Thymus (tissue), 14 donors: Measurements from ENCODE around the gene TAC4. TPM values are rescaled to one million over a fixed set of nuclear protein-coding genes. Genes with fewer than 3 reads are reported as not detected.

ENCODE experiments used
- DNase-seq, 9 donors: peaks; one replicate each; pipeline ENCODE4 v3.0.0-alpha.2; 2013; ENCODE audit warnings: low spot score in 9 of 9, low read depth in 6 of 9, missing footprints in 1 of 9
- H3K27ac ChIP-seq, 2 donors: one replicate each; pipeline ENCODE4 v1.5.1; 2013; ENCODE audit warnings: control low read depth in 1 of 2, low read depth in 1 of 2, low read length in 1 of 2, mild to moderate bottlenecking in 1 of 2, moderate library complexity in 1 of 2
- H3K27me3 ChIP-seq, 2 donors: one replicate each; pipeline ENCODE4 v1.5.1; 2013; ENCODE audit warnings: low read length in 1 of 2; ENCODE audit not compliant: control insufficient read depth in 2 of 2, insufficient read depth in 1 of 2
- H3K36me3 ChIP-seq, 2 donors: one replicate each; pipeline ENCODE4 v1.5.1; 2013; ENCODE audit warnings: low read length in 1 of 2, mild to moderate bottlenecking in 1 of 2, moderate library complexity in 1 of 2; ENCODE audit not compliant: control insufficient read depth in 2 of 2, insufficient read depth in 2 of 2
- H3K4me1 ChIP-seq, 2 donors: one replicate each; pipeline ENCODE4 v1.5.1; 2013; ENCODE audit warnings: low read length in 2 of 2; ENCODE audit not compliant: control insufficient read depth in 2 of 2, insufficient read depth in 2 of 2
- H3K4me3 ChIP-seq, 2 donors: one replicate each; pipeline ENCODE4 v1.5.1; 2013; ENCODE audit warnings: low read length in 2 of 2, control low read depth in 1 of 2, mild to moderate bottlenecking in 1 of 2
- H3K9me3 ChIP-seq, 2 donors: one replicate each; pipeline ENCODE4 v1.5.1; 2013; ENCODE audit warnings: low read length in 1 of 2, mild to moderate bottlenecking in 1 of 2; ENCODE audit not compliant: control insufficient read depth in 2 of 2, insufficient read depth in 1 of 2
- WGBS: extraction: QIAGEN DNeasy Blood & Tissue Kit; methylation state at CpG from one replicate; pipeline ENCODE4 v1.1.7; 2013; 5-methylcytosine and 5-hydroxymethylcytosine counted together
- long read RNA-seq, 10 donors: transcript quantifications; one replicate each; lab custom pipeline, GENCODE V29; 2026
- polyA plus RNA-seq: library from polyadenylated mRNA; stranded (reverse); fragments of 200-250 nt; gene quantifications from one replicate; pipeline ENCODE4 v1.2.3, GENCODE V29; 2013
- total RNA-seq: library from RNA; stranded (reverse); fragments of 120-200 nt; gene quantifications from one replicate; pipeline ENCODE4 v1.2.4, GENCODE V29; 2013
- donor health status: healthy.

The TAC4 gene
- 0.14 TPM for total RNA-seq
- 0.32 TPM for polyA plus RNA-seq
- long read RNA-seq, donor 1 = 0 reads
- long read RNA-seq, donor 2 = 0 reads
- long read RNA-seq, donor 3 = 0 reads
- long read RNA-seq, donor 4 = 0 reads
- long read RNA-seq, donor 5, partial matches to known transcripts = 0 of 1 reads
- long read RNA-seq, donor 5, other reads (novel, unspliced or antisense) = 0 of 1 reads
- long read RNA-seq, donor 6 = 0 reads
- long read RNA-seq, donor 7 = 0 reads
- long read RNA-seq, donor 8 = 0 reads
- long read RNA-seq, donor 9 = 0 reads
- long read RNA-seq, donor 10 = 0 reads

GRCh38 chr17:49848019-49848473 is at the start of gene TAC4:
Gene TAC4 (minus strand): TSS chr17:49848069. CDS start chr17:49848017, 52 bp downstream.
- no peak within 1 kb of the TSS for H3K27ac ChIP-seq
- DNase-seq = no peak
- no peaks in the 10 kb centered on the region for H3K9me3 ChIP-seq
- peaks cover 21 to 42% of the 10 kb centered on the region in 2 donors for H3K27me3 ChIP-seq
- H3K4me1 ChIP-seq = peaks cover 3 to 24% of the 10 kb centered on the region in 2 donors
- no peak within 1 kb of the TSS for H3K4me3 ChIP-seq
- peaks cover 2 to 12% of the 10 kb centered on the region in 2 donors for H3K36me3 ChIP-seq

GRCh38 chr17:49896860-49897259 is 49.0 kb upstream of the TAC4 start:
- Histone ChIP-seq H3K27me3 (peaks cover 20 to 94% of the 10 kb centered on the region in 2 donors), H3K4me3 (no peak overlapping the region), H3K27ac (no peak overlapping the region), H3K4me1 (no peaks in the 10 kb centered on the region), H3K36me3 (no peaks in the 10 kb centered on the region), H3K9me3 (peaks cover 0 to 2% of the 10 kb centered on the region in 2 donors)
- 84% methylated on average over 5 of the region's 5 CpGs for WGBS
- no peak for DNase-seq

GRCh38 chr17:49896222-49896621 is 48.4 kb upstream of the TAC4 start:
- DNase-seq = no peak
- H3K27ac ChIP-seq = no peak overlapping the region
- H3K27me3 ChIP-seq = peaks cover 14 to 94% of the 10 kb centered on the region in 2 donors
- no peaks in the 10 kb centered on the region for H3K36me3 ChIP-seq
- 93% methylated on average over 1 of the region's 1 CpG for WGBS
- no peak overlapping the region for H3K4me3 ChIP-seq
- H3K4me1 ChIP-seq = no peaks in the 10 kb centered on the region
- peaks cover 0 to 2% of the 10 kb centered on the region in 2 donors for H3K9me3 ChIP-seq

GRCh38 chr17:49895812-49896211 is 47.9 kb upstream of the TAC4 start:
- H3K36me3 ChIP-seq = no peaks in the 10 kb centered on the region
- no peak overlapping the region for H3K27ac ChIP-seq
- H3K4me3 ChIP-seq = no peak overlapping the region
- H3K4me1 ChIP-seq = no peaks in the 10 kb centered on the region
- H3K27me3 ChIP-seq = peaks cover 14 to 94% of the 10 kb centered on the region in 2 donors
- peaks cover 0 to 2% of the 10 kb centered on the region in 2 donors for H3K9me3 ChIP-seq
- WGBS = 73% methylated on average over 2 of the region's 2 CpGs
- DNase-seq = no peak

GRCh38 chr17:49894761-49895160 is 46.9 kb upstream of the TAC4 start:
- WGBS = 91% methylated on average over 10 of the region's 10 CpGs
- no peaks in the 10 kb centered on the region for H3K4me1 ChIP-seq
- DNase-seq = no peak
- no peak overlapping the region for H3K27ac ChIP-seq
- peaks cover 20 to 94% of the 10 kb centered on the region in 2 donors for H3K27me3 ChIP-seq
- no peaks in the 10 kb centered on the region for H3K36me3 ChIP-seq
- H3K4me3 ChIP-seq = no peak overlapping the region
- H3K9me3 ChIP-seq = peaks cover 0 to 2% of the 10 kb centered on the region in 2 donors

- H3K4me3 ChIP-seq = no peak overlapping the region
- WGBS = 77% methylated on average over 10 of the region's 10 CpGs
- H3K27me3 ChIP-seq = peaks cover 20 to 93% of the 10 kb centered on the region in 2 donors
- H3K36me3 ChIP-seq = no peaks in the 10 kb centered on the region
- no peaks in the 10 kb centered on the region for H3K4me1 ChIP-seq
- no peak overlapping the region for H3K27ac ChIP-seq
- no peak for DNase-seq
- peaks cover 0 to 2% of the 10 kb centered on the region in 2 donors for H3K9me3 ChIP-seq
Measured at GRCh38 chr17:49891694-49892389, 44.0 kb upstream of the TAC4 start.

GRCh38 chr17:49891271-49891670 is 43.4 kb upstream of the TAC4 start:
- Histone ChIP-seq H3K36me3 (no peaks in the 10 kb centered on the region), H3K27ac (no peak overlapping the region), H3K27me3 (peaks cover 20 to 92% of the 10 kb centered on the region in 2 donors), H3K4me1 (no peaks in the 10 kb centered on the region), H3K4me3 (no peak overlapping the region), H3K9me3 (peaks cover 0 to 2% of the 10 kb centered on the region in 2 donors)
- 44% methylated on average over 5 of the region's 5 CpGs for WGBS
- no peak for DNase-seq

GRCh38 chr17:49890852-49891251 is 43.0 kb upstream of the TAC4 start:
- DNase-seq = no peak
- no peaks in the 10 kb centered on the region for H3K36me3 ChIP-seq
- H3K4me1 ChIP-seq = no peaks in the 10 kb centered on the region
- peaks cover 0 to 2% of the 10 kb centered on the region in 2 donors for H3K9me3 ChIP-seq
- H3K27me3 ChIP-seq = peaks cover 20 to 95% of the 10 kb centered on the region in 2 donors
- H3K27ac ChIP-seq = no peak overlapping the region
- 26% methylated on average over 23 of the region's 23 CpGs for WGBS
- no peak overlapping the region for H3K4me3 ChIP-seq

- DNase-seq = no peak
- Histone ChIP-seq H3K36me3 (no peaks in the 10 kb centered on the region), H3K9me3 (peaks cover 0 to 2% of the 10 kb centered on the region in 2 donors), H3K27ac (no peak overlapping the region), H3K27me3 (peaks cover 20 to 97% of the 10 kb centered on the region in 2 donors), H3K4me1 (no peaks in the 10 kb centered on the region), H3K4me3 (no peak overlapping the region)
- 35% methylated on average over 33 of the region's 33 CpGs for WGBS
Measured at GRCh38 chr17:49890077-49890821, 42.4 kb upstream of the TAC4 start.
